ENCODE measurements around the gene GLO1. TPM values are rescaled to one million over a fixed set of nuclear protein-coding genes. Genes with fewer than 3 reads are reported as not detected.

Gene GLO1
- total RNA-seq, 1 experiment from 2014 or later, result 125 TPM

GRCh38 chr6:38716825-38717224 is 13.9 kb upstream of the GLO1 start:
- BruUV-seq (replicated peaks), result no TSS peak
- CTCF ChIA-PET, result no interaction called here
- POLR2A ChIA-PET, result no interaction called here

GRCh38 chr6:38715016-38715689 is 12.2 kb upstream of the GLO1 start, which contains the start of gene DNAH8:
DNAH8 (plus strand) TSS chr6:38715311; CDS start chr6:38722810, 7,499 bp downstream.
- Histone ChIP-seq H3K27ac (ENCODE audit: low read length) (no peak within 1 kb of the TSS), H3K27me3 (ENCODE audit: control insufficient read depth, insufficient read depth, low read length) (peaks cover 10% of the 10 kb centered on the region; the same call in 1 of the 2 replicates), H3K4me1 (ENCODE audit: control insufficient read depth, insufficient read depth, low read length) (no peaks in the 10 kb centered on the region), H3K36me3 (ENCODE audit: control insufficient read depth, insufficient read depth, low read length) (no peaks in the 10 kb centered on the region), H3K9me3 (ENCODE audit: control insufficient read depth, insufficient read depth, low read depth, low read length) (no peaks in the 10 kb centered on the region), H3K4me3 (ENCODE audit: low read depth in 2 of 2, low read length in 2 of 2) (no peak within 1 kb of the TSS)
- TF ChIP-seq POLR2AphosphoS5 (IDR thresholded peaks at IDR 0.05; ENCODE audit: low read depth, low read length) (no peak), REST (IDR thresholded peaks at IDR 0.05; ENCODE audit: insufficient read depth in 1 of 2, low read depth in 2 of 2, low read length in 1 of 2) (no peak), TCF7L2 (IDR thresholded peaks at IDR 0.05; ENCODE audit: low read depth, low read length) (no peak), SIN3A (IDR thresholded peaks at IDR 0.05; ENCODE audit: borderline replicate concordance, insufficient read depth, low read depth, low read length) (no peak), CTCF (IDR thresholded peaks at IDR 0.05) (no peak)
- ChIA-PET POLR2A (no interaction called here), CTCF (no interaction called here)
- BruUV-seq (replicated peaks), result no TSS peak
- no peak for DNase-seq (ENCODE audit: low read depth, low spot score)
- in situ Hi-C loops (cut with HindIII; ENCODE audit: low pct_unique_long_range_greater_than_20kb, low sequenced_read_pairs), result no loop called here
- intact Hi-C loops (cut with micrococcal nuclease; ENCODE audit: unreplicated experiment), result no loop called here
- no peak for ATAC-seq

More at GRCh38 chr6:38716825-38717224, 13.9 kb upstream of the GLO1 start:
- Histone ChIP-seq H3K4me1 (ENCODE audit: control insufficient read depth, insufficient read depth, low read length) (no peaks in the 10 kb centered on the region), H3K9me3 (ENCODE audit: control insufficient read depth, insufficient read depth, low read depth, low read length) (no peaks in the 10 kb centered on the region), H3K36me3 (ENCODE audit: control insufficient read depth, insufficient read depth, low read length) (no peaks in the 10 kb centered on the region), H3K27me3 (ENCODE audit: control insufficient read depth, insufficient read depth, low read length) (peaks cover 10% of the 10 kb centered on the region; the same call in 1 of the 2 replicates), H3K4me3 (ENCODE audit: low read depth in 2 of 2, low read length in 2 of 2) (no peak overlapping the region), H3K27ac (ENCODE audit: low read length) (no peak overlapping the region)
- in situ Hi-C loops (cut with HindIII; ENCODE audit: low pct_unique_long_range_greater_than_20kb, low sequenced_read_pairs) (no loop called here), intact Hi-C loops (cut with micrococcal nuclease; ENCODE audit: unreplicated experiment) (no loop called here)
- ATAC-seq (no peak), DNase-seq (ENCODE audit: low read depth, low spot score) (no peak)
- TF ChIP-seq TCF7L2 (IDR thresholded peaks at IDR 0.05; ENCODE audit: low read depth, low read length) (no peak), CTCF (IDR thresholded peaks at IDR 0.05) (no peak), POLR2AphosphoS5 (IDR thresholded peaks at IDR 0.05; ENCODE audit: low read depth, low read length) (no peak), SIN3A (IDR thresholded peaks at IDR 0.05; ENCODE audit: borderline replicate concordance, insufficient read depth, low read depth, low read length) (no peak), REST (IDR thresholded peaks at IDR 0.05; ENCODE audit: insufficient read depth in 1 of 2, low read depth in 2 of 2, low read length in 1 of 2) (no peak)

Measured in Panc1 (cell line).